Superior temporal gyrus (tissue), 1 donor: Measurements from ENCODE around the gene CLN5.
A peak's percentile ranks its signal among the peaks of the same experiment; 100 is the strongest.

Experiments used
- DNase-seq: peaks from one replicate; pipeline ENCODE4 v3.0.0-alpha.2; 2016; ENCODE audit errors: extremely low spot score

CLN5 gene

DNA sequence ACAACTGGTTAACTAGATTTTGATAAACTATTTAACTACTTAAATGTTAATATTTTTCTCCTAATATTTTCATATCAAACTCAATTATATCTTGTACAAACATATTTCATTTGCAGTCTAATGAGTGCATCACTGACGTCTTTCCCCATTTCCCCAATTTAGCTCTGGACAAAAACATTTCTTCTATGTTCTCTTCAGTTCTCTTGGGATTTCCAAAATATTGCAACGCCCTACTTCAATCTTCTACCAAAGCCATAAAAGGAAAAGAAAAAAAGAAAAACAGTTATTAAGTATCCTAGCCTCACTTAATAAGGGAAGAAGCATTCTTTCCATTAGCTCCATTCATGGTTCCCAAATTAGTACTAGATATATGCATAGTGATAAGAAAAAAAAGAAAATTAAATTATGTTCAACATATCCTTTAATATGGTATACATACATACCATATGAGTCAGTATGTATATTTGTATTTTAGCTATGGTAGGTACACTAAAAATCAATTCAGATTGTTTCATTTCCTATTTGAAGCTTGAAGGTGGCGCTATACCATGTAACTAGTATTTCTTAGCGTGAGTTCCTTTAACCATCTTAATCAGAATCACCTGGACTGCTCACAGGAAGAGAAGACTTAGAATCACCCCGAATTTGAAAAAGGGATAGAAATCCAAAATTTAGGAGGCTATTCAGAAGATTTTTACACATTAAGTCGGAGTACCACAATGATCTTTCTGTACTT, 25.2 kb downstream of the CLN5 start:
- DNase-seq, result no peak

DNA sequence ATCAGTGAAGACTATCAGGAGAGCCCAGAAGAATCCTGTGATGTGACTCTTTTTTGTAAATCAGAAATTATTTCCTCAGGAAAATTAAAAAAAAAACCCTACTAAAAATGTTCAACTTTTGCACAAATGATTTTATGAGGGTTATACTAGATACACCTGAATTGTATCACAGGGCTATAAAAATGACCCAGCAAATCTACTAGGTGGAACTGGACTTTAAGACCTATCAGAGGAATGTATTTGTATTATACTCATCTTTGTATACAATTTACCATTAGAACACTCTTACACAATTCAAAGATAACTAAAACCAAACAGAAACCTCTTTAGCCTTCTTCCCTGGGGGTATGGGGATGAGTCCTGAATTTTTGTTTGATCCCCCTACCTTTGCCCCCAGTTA, 27.9 kb downstream of the CLN5 start:
- DNase-seq, result no peak

DNA sequence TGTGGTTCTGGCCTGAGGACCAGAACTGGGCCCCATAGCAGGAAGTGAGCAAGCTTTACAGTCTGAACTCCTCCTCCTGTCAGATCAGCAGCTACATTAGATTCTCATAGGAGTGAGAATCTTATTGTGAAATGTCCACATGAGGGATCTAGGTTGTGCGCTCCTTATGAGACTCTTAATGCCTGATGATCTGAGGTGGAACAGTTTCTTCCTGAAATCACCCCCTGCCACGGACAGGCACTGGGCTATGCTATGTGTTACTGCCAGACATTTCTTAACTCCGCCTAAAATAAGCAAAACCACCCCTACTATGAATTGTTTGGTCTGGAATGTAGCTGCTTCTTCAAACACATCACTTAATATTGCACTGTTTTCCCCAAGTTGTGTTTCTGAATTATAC, 30.5 kb downstream of the CLN5 start:
- DNase-seq, result no peak

DNA sequence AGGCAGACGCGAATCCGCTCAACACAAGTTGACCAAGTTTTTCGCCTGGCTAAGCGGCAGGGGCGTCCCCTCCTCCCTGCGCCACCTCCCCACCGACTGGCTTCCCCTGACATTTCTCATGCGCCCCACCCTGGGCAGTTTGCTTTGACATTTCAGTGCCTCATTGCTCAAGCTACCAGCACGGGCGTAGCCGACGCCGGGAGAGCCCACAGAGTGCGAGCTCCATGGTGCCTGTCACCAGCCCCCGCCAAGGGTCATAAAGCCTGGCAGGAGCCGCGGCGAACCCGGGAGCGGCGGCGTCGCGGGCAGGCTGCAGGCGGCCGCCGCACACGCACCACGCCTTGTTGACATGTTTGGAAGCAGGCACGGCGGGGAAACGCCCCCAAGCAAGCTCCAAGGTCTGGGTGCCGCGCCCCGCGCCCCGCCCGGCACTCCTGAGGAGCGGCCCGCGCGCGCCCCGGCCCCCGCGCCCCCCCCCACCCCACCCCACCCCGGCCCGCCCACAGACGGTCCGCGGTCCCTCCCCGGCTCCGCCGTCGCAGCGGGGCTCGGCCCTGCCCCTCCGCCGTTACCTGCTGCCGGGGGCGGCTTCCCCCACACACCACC, 34.5 kb downstream of the CLN5 start:
- DNase-seq, result no peak

DNA sequence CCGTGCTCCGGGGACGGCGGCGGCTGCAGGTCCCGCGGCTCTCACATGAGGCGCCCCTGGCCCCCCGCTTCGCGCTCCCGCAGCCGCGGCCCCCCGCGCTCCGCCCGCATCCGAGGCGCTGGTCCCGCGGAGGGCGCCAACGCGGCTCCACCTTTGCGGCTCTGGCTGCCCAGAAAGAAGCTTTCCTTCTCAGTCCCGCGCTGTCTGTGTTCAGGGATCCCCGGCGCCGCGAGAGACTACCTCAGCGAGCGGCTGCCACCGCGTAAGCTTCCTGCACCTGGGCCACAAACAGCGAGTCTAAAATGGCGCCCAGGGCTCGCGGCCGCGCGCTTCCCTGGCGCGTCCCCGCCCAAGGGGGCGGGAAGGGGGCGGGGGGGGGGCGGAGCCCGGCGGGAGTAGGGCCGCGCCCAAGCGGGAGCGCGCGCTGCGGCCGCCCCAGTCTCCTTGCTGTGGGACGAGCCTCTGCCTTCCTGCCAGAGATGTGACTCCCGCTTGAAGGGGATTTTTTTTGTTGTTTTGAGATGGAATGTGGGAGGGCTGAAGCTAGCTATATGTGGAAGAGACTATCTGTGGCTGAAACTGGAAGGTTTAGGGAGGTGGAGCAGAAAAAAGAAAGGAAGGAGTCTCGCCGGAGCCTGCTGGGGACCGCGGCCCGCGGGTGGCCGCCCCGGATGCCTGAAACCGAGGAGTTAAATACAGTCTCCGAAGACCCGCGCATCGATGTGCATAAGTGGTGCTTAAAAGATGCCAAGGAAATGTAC, 35.2 kb downstream of the CLN5 start, which contains the start of gene FBXL3:
Gene FBXL3 (minus strand): TSS at position 299 of the 761 bp plus-strand sequence. CDS start 5,299 bp downstream, outside the sequence.
- DNase-seq, result peak; percentile 86

DNA sequence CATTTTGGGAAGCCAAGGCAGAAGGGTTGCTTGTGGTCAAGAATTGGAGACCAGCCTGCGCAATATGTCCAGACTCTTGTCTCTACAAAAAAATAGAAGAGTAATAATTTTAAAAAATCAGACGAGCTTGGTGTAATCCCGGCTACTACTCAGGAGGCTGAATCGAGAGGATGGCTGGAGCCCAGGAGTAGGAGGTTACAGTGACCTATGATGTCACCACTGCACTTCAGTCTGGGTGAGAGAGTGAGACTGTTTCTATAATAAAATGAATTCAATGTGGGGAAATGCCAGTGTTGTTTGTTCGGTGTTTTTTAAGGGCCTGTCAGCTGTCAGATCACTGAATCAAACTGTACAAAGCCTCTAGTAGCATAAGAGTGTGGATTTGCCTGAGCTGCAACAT, 36.3 kb downstream of the CLN5 start:
- DNase-seq, result no peak

DNA sequence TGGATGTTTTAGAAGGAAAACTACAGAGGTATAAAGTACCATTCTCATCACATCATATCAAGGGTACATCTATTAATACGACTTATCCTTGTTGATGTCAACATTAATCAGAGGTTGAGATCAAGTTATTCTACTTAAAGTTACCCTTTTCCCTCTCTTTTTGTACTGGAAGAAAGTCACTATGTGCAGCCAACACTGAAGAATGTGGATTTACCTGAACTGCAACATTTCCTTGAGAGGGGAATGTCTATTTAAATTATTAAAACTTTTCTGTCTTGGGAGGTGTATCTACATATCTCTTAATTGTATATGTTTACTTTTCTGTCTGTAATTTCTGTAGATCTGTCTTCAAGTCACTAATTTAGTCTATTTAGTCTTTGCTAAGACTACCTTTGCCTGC, 37.6 kb downstream of the CLN5 start:
- DNase-seq, result no peak

DNA sequence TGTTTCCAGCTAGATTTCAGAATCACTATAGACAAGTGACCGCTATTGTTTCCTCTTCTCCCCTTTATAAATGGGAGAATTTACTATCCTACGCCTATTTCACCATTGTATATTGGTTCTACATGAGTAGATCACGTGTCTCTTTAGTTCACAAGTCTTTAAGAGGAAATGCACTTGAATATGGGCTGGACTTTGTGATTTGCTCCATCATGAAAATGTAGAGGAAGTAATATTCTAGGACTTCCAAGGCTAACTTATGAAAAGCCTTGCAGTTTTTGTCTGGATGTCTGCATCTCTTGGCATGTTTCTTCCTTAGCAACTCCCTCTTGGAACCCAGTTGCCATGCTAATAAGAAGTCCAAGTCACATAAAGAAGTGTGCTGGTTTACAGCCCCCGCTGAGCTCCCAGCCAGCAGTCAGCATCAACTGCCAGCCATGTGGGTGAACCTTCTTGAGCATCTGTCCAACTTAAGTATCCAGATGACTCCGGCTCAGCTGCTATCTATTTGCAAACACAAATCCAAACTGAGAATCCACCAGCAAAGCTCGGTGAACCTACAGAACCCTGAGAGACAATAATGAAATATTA, 39.9 kb downstream of the CLN5 start:
- DNase-seq, result peak; percentile 44

DNA sequence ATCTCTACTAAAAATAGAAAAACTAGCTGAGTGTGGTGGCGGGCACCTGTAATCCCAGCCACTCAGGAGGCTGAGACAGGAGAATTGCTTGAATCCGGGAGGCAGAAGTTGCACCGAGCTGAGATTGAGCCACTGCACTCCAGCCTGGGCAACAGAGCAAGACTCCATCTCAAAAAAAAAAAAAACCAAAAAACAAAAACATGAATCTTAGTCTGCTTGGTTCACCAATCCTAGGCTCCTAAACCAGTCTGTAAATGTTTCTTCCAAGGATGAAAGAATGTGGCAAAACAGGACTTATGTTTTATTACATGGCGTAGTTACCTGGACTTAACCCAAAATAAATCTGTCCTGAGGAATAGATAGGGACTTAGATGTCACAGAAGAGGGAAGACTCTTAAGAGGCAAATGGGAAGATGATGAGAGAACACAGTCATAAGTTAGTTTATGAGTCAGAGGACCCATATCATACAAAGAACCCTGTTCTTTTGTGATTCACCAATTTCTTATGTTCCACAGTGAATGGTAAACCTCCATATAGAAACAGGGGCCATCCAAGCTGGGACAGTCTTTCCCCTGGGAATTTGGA, 41.9 kb downstream of the CLN5 start:
- no peak for DNase-seq

DNA sequence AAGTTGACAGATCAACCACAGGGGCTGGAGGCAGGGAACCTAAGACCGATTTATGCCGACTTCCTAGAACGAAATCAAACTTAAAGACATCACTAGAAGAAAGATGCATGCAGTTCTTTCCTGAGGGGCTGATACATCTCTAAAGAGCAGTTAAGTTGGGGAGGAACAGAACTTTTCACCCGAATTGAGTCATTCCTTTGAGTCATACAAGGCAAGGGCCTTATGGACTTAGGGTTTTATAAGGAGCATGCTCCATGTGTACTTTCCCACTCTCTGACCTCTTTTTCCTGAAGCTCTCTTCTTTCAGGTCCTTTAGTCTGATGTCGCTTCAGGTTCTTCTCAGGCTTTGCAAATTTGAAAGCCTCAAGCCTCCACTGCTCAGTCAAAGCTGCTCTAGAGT, 43.0 kb downstream of the CLN5 start:
- DNase-seq, result no peak

DNA sequence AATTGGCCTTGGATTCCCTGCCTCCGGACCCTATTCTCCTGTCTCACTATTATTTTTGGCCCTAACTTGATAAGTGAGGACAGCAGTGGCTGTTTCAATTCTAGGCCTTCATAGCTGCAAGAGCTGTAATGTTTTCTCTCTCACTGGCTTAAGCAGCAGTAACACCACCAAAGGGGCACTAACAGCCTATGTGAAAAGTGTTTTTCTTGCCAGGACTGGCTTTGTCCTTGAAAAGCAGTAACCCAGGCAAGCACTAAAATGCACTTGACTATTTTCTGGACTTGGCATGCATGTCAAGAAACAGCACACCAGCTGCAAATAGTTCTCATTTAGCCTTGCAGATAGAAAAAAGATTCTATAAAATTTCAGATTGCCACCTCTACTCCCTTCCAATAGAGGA, 44.4 kb downstream of the CLN5 start:
- DNase-seq, result no peak

DNA sequence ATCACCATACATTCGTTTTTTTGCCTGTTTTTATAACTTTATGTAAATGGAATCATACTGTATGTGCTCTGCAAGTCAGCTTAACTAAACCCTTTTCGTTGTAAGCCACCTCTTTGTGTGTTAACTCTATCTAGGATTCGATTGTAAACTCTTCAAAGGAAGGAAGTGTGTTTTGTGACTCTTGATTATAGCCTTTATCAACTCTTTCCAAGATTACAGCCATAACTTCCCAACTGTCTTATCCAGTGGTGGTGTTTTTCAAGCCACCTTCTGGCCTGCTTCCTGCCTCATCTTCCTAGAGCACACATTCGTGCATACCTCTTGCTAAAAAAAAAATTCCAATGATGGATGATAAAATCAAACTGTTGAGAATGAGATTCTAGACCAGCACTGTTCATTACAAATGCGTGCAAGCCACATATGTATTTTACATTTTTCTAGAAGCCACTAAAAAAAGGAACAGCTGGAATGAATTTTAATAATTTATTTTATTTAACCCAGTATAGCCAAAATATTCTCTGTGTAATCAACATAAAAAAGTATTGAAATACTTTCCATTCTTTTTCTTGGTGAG, 47.1 kb downstream of the CLN5 start:
- no peak for DNase-seq

DNA sequence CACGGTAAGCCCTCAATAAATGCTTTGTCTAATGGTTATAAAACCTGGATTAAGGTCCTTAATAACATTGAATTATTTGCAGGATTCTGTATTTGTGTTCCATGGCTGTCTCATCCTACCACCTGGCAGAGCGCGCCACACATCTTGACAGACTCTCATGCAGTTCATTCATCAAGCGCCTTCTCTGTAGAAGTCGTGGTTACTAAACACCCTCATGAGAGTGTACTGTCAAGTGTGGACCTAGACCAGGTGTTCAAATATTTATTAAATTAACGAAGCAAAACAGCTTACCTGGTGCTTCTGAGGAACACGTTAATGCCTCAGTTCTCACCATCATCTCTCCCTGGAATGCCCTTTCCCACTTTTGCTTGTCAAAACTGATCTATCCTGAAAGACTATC, 48.2 kb downstream of the CLN5 start:
- no peak for DNase-seq

DNA sequence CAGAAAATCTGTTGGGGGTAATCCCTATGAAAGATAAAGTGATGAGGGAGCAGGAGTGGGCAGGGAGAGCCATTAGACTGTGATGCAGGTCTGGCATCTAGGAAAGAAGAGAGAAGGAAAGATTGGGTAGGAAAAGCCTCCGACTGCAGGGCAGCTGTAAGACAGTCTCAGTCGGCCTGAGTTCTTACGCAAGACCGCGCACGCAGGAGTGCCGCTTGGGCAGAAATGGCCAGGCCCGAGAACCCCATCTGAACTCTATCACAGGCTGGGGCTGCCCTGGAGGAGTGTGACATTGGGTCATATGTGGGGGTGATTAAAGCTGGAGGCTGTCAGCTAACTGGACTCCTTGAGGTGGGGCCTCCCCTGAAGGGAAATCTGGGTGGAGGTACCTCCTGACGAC, 49.0 kb downstream of the CLN5 start:
- no peak for DNase-seq

DNA sequence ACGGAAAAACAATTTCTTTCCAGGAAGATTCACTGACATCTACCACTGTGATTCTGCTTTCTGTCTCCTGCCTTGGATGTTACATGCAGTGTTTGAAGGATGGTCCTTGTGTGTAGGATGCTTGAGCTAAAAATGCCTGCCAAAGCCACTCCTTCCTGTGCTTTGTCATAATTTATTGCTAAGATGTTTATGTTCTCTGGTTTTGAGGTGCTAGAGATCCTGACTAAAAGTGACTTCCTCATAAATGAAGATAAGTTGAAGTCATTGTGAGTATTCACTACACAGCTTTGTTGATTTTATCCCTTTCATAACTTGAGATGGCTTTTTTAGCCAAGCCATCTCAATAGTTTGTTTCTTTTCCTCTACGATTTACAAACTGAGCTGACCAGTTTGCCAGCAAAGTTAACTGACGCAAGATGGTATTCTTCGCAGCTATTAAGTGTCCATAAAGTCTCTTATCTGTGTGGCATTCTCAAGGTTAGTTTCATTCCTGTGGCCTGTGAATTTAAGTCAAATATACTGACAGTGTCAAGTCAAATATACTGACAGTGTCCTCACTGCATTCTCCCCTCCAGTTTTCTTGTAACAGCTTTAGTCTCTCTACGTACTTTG, 50.8 kb downstream of the CLN5 start:
- peak; percentile 53 for DNase-seq

DNA sequence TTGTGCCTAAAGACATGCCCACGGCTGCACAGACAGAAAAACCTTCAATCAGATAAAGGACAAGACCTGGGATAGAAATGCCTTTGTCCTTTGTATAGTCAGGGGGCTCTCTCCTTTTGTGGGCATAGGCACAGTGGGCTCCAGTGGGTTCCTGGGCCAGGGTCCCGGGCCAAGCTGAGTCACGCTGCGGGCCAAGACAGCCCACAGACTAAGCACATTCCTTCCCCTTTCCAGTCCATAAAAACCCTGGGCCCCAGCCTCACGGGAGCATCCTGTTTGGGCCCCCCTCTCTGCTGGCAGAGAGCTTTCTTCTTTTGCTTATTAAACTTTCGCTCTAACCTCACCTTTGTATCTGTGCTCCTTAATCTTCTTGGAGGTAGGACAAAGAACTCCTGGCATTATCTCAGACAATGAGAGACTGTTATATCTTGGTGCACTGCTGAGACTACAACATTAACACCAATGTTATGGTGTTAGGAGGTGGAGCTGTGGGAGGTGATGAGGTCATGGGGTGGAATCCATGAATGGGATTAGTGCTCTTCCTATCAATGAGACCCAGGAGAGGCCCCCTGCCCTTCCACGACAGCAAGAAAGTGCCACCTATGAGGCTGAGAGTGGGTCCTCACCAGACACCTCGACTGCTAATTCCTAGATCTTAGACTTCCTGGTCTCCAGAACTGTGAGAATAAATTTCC, 55.9 kb downstream of the CLN5 start:
- no peak for DNase-seq

DNA sequence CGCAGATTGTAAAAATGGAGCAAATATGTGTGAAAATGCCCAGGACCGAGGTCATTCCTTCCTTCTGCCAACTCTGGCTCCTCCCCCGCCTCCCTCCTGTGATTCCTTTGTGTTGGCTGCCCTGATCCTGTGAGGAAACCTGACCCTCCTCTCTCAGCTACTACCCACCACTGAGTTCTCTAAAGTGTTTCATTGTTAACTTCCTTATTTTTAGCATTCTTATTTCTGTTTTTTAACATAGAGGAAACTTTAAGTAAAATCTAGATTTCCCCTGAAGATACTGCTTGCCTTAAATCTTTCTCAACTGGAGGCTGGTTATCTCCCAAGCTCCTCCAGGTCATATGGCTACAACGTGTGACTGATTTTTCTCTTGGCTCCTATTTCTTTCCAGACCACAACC, 56.8 kb downstream of the CLN5 start:
- DNase-seq, result no peak

DNA sequence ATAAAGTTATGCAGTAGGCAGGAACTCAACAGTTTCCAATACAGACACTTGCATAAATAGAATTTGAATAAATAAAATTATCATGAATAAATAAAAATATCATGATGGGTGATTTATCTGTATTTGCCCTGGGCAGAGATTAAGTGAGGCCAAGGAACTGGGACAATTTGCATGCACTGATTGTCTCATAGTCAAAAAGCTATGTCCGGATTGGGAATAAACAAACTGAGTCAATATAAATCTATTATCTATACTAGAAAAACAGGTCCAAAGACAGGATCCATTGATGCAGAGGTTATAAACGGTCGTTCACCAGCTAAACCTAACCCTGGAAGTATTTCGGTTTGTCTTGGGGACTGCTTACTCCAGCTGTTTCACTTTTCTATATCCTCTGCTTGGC, 61.3 kb downstream of the CLN5 start:
- DNase-seq, result no peak
